Choroid plexus epithelial cell (primary cell): ENCODE measurements around the gene DAGLB.
"Not testable (repeated sequence)": the region's sequence is repeated elsewhere in the genome, so short reads cannot be mapped to it uniquely, and the experiment has no call there.

Experiments used
- DNase-seq: peaks from one replicate; pipeline ENCODE4 v3.0.0-alpha.2; 2010; ENCODE audit warnings: low read depth
- H3K4me3 ChIP-seq: 2 replicates; pipeline ENCODE4 v1.5.1; 2011; ENCODE audit warnings: low read depth, mild to moderate bottlenecking, control low read depth, low read length, moderate library complexity
- TF ChIP-seq, protein P1 (sequence below): conservative IDR thresholded peaks from 2 replicates; pipeline ENCODE4 v1.5.1; 2011; ENCODE audit warnings: low read depth, mild to moderate bottlenecking, control low read depth, inconsistent platforms, low read length, moderate library complexity

DAGLB gene

DNA sequence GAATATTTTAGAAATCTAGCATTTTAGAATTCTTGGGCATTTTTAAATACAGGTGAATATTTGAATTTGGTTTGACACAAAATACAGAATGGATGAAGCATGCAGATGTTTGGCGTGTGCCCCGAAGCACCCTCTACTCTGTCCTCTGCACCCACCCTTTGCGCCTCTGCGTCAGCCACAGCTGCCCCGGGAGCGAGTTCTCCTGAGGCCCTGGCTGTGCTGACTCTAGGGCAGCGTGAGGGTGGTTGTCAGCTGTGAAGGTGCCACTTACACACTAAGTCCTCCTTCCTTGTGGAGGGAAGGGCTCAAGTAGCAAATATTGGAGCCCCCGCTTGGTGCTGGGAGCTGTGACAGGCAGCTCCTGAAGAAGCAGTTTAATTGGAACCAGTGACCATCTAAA is 48.4 kb downstream of the DAGLB start:
- TF ChIP-seq, protein P1, sequence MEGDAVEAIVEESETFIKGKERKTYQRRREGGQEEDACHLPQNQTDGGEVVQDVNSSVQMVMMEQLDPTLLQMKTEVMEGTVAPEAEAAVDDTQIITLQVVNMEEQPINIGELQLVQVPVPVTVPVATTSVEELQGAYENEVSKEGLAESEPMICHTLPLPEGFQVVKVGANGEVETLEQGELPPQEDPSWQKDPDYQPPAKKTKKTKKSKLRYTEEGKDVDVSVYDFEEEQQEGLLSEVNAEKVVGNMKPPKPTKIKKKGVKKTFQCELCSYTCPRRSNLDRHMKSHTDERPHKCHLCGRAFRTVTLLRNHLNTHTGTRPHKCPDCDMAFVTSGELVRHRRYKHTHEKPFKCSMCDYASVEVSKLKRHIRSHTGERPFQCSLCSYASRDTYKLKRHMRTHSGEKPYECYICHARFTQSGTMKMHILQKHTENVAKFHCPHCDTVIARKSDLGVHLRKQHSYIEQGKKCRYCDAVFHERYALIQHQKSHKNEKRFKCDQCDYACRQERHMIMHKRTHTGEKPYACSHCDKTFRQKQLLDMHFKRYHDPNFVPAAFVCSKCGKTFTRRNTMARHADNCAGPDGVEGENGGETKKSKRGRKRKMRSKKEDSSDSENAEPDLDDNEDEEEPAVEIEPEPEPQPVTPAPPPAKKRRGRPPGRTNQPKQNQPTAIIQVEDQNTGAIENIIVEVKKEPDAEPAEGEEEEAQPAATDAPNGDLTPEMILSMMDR = no peak
- H3K4me3 ChIP-seq = no peak overlapping the region
- DNase-seq = no peak

DNA sequence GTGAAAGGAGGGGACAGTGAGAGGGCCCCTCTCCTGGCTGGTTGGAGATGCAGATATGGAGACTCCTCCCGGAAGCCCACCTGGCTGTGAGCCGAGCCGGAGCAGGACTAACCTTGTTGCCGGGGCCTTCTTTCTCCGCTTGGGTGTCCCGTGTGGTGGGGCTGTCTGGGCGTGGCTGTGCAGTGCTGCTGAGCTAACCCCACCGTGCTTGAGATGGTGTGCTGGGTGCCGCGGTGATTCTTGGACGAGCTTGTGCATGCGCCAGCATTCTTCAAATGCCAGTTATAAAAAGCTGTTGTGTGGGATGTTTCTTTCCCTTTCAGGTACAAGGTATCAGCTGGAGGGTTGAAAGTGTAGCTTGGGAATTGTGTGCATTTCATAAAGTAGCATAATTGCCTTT is 48.8 kb downstream of the DAGLB start:
- peak; percentile 46 for DNase-seq
- H3K4me3 ChIP-seq = no peak overlapping the region

DNA sequence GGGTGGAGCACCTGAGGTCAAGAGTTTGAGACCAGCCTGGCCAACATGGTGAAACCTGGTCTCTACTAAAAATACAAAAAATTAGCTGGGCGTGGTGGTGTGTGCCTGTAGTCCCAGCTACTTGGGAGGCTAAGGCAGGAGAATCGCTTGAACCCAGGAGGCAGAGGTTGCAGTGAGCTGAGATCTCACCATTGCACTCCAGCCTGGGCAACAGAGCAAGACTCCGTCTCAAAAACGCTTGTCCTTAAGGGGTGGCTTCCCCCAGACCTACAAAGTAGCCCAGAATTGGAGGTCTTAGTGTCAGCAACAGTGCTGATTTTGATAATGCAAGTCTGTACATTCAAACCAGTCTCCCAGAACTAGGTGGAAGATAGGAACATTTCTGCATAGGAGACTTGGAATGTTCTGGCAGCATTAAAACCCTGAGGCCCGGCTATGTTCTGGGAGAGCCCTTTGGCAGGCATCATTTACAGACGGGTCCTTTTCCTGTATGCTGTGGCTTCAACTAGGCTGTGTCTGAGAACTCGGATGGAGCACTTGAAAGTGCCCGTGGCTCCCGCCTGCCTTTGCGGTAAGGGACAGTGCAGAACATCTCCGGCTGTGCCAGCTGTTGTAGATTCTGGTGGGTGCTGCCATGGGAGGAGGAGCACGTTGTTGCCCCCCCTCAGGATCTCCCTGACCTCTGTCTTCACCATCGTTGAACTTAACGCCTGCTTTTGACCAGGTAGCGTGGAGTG is 49.8 kb downstream of the DAGLB start:
- not testable (repeated sequence) for DNase-seq, H3K4me3 ChIP-seq

More for the DNA sequence above, 48.8 kb downstream of the DAGLB start:
- TF ChIP-seq, protein P1 = no peak

DNA sequence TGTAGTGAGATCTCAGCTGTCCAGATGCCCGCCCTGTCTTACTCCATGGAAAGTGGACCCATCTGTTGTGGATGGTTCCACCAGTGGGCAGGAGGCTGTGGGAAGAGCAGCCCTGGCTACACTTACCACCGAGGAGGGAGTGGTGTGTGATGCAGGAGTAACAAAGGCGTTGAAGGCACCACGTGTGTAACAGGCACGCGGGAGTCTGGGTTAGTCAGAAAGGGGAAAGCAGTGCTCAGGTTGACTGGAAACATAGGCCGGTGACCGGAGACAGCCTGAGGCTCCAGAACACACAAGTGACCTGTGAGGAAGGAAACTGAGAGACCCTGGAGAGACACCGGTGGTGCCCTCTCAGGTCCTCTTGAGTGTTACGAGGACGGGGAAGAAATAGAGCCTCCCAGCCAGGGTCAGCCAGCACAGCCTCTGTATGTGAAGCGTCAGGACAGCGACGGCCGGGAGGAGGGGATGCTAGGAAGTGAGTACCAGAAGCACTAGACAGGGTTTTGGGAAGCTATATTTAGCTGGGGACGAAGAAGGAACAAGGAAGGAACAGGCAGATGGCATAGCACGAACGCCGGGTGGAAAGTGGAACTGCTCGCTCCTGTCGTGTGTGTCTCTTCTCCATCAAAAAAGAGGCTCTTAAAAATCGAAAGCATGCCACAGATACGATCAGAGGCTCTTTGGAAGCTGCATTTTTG is 51.7 kb downstream of the DAGLB start:
- DNase-seq = no peak
- no peak overlapping the region for H3K4me3 ChIP-seq
- TF ChIP-seq, protein P1 = no peak

DNA sequence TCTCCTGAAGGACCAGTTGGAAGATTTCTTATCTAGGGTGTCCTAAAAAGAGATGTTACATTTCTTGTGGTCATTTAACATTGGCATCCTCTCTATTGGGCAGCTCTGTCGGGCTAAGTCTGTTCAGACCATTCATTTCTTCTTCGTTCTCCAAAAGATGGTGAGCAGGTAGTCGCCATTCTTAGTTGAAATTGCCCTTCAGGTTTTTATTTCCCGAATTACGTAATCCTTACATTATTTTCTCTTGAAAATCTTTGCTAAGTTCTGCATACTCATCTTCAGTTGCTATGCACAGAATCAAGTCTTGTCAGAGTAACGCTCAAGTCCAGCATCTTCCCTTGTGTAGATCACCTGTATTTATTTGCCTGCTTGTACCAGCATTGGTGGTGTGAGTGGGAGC is 53.6 kb downstream of the DAGLB start:
- H3K4me3 ChIP-seq = no peak overlapping the region
- TF ChIP-seq, protein P1 = no peak
- no peak for DNase-seq

DNA sequence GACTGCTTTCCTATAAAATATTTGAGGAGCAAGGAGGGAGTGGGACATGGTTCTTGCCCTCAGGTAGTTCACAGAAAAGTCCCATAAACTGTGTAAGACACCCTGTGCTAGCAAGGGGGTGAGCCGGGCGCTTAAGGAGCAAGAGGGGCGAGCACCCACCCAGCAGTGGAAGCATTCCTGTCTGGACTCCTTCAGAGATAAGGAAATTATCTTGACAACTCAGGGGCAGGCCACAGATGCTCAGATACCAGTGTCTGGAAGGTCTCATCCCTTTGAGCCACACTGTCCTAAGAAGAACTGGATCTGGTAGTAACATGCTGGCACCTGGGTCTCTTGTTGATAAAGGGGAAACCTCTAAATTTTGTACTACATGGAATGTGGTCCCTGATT is 54.1 kb downstream of the DAGLB start:
- TF ChIP-seq, protein P1 = no peak
- H3K4me3 ChIP-seq = no peak overlapping the region
- no peak for DNase-seq

DNA sequence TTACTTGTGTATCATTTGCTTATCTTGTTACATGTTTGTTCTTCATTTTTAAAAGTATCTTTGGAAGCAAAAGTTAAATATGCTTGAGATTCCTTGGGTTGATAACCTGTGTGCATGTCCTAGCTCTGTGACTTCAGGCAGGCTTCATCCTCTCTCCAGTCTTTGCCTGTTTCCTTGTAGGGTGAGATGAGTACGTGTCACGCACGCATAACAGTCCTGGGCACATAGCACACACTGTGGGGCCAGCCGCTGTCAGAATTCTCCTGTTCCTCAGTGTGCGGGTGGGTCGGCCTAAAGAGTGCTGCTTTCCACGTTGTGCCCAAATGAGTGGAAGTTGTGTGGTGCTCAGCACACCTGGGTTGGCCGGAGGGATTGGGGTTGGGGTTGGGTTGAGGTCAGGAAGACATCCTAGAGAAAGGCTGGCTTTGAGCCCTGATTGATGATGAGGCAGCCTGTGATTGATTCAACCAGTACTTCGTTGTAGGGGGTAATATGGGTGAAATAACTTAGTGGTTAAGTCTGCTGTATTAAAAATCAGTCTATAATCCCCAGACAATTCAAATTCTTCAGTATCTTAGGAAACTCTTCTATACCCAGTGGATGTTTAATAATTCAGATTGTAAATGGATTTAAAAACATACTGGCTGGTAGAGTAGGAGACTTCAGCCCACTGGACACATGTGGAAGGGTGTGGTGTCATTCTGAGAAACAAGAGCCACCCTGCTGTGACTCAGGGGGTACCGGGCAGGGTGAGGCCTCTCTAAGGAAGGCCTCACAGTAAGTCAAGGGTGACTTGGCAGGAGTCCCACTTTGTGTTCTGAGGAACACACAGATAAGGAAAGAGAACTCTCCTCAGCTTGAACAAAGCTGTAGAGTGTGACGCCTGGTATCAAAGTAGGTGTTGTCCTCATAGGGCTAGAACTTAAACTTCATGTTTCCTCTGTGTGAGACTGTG is 54.8 kb downstream of the DAGLB start:
- no peak overlapping the region for H3K4me3 ChIP-seq
- peak; percentile 85 for DNase-seq

More for the DNA sequence above, 54.8 kb downstream of the DAGLB start:
- TF ChIP-seq, protein P1 = no peak
